Non-pigmented ciliary epithelial cell (primary cell): ENCODE data around the gene GPR37L1.

Experiments
- DNase-seq: peaks from one replicate; pipeline ENCODE4 v3.0.0-alpha.2; 2010; ENCODE audit warnings: low read depth

The GPR37L1 gene

GRCh38 chr1:202122639-202123335 is at the start of gene GPR37L1:
GPR37L1 (plus strand) TSS chr1:202122917; CDS start chr1:202122964, 47 bp downstream.
- no peak for DNase-seq

- DNase-seq, result no peak
Observed at GRCh38 chr1:202073206-202073605, 49.5 kb upstream of the GPR37L1 start.

GRCh38 chr1:202074985-202075384 is 47.7 kb upstream of the GPR37L1 start:
- no peak for DNase-seq

GRCh38 chr1:202075389-202075788 is 47.3 kb upstream of the GPR37L1 start:
- no peak for DNase-seq

- DNase-seq, result no peak
Observed at GRCh38 chr1:202076050-202076511, 46.6 kb upstream of the GPR37L1 start.

GRCh38 chr1:202078241-202078640 is 44.5 kb upstream of the GPR37L1 start:
- DNase-seq, result no peak

- no peak for DNase-seq
Observed at GRCh38 chr1:202081992-202082391, 40.7 kb upstream of the GPR37L1 start.

GRCh38 chr1:202084791-202085681 is 37.7 kb upstream of the GPR37L1 start:
- DNase-seq, result no peak

GRCh38 chr1:202085682-202086373 is 36.9 kb upstream of the GPR37L1 start:
- DNase-seq, result no peak

GRCh38 chr1:202086579-202087350 is 36.0 kb upstream of the GPR37L1 start:
- no peak for DNase-seq

GRCh38 chr1:202088206-202088605 is 34.5 kb upstream of the GPR37L1 start:
- DNase-seq, result no peak

GRCh38 chr1:202090994-202091393 is 31.7 kb upstream of the GPR37L1 start:
- DNase-seq, result no peak

- no peak for DNase-seq
Observed at GRCh38 chr1:202093858-202094257, 28.9 kb upstream of the GPR37L1 start.

- no peak for DNase-seq
Observed at GRCh38 chr1:202101184-202101583, 21.5 kb upstream of the GPR37L1 start.

GRCh38 chr1:202104073-202104472 is 18.6 kb upstream of the GPR37L1 start:
- no peak for DNase-seq

- DNase-seq, result no peak
Observed at GRCh38 chr1:202105571-202106339, 17.0 kb upstream of the GPR37L1 start.

GRCh38 chr1:202106340-202107254 is 16.1 kb upstream of the GPR37L1 start:
- no peak for DNase-seq

GRCh38 chr1:202107321-202107761 is 15.4 kb upstream of the GPR37L1 start:
- DNase-seq, result no peak

GRCh38 chr1:202107801-202108731 is 14.7 kb upstream of the GPR37L1 start:
- DNase-seq, result no peak
